A673 (cell line): ENCODE measurements around the gene PPY.

ENCODE experiments used
- CTCF ChIP-seq: fragments of 300-800, 200-600 bp; sonication (generic); conservative IDR thresholded peaks from 2 replicates; pipeline ENCODE4 v1.5.1; 2017; ENCODE audit warnings: low read depth, mild to moderate bottlenecking, antibody characterized with exemption, low read length, moderate library complexity, mixed read lengths
- EZH2 ChIP-seq: fragments of 200-600 bp; sonication (generic); IDR thresholded peaks from 2 replicates; pipeline ENCODE4 v1.6.1; 2017; ENCODE audit warnings: borderline replicate concordance, low read depth, mild to moderate bottlenecking, mixed read lengths, antibody characterized with exemption, low read length; ENCODE audit not compliant: poor library complexity, severe bottlenecking

GRCh38 chr17:43935926-43936261 lies 6.4 kb downstream of the PPY start:
- no peak for TF ChIP-seq CTCF
- TF ChIP-seq EZH2, result no peak
